Measurements from ENCODE around the gene RPRD2.

Gene RPRD2

DNA sequence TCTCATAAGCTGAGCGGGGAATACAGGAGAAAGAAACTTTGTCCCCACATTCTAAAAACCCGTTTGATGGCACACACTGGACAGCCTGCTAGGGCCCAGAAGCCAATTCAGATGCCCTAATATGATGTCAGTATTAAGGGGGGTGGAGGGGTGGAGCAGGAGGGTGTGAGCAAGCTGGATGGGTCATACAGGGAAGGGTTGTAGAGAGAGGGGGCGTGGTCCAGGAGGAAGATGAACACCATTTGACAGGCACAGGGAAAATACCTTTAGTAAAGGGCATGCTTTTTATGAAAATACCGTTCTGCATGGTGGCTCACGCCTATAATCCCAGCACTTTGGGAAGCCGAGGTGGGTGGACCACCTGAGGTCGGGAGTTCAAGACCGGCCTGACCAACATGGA lies 129.2 kb downstream of the RPRD2 start:
- Histone ChIP-seq H3K4me2 (ENCODE audit: low read length) (no peak overlapping the region), H3K9me3 (ENCODE audit: control insufficient read depth, insufficient read depth, low read length) (no peaks in the 10 kb centered on the region), H3K9me2 (replicated peaks; ENCODE audit: control insufficient read depth, low read length) (no peaks in the 10 kb centered on the region), H3K4me3 (ENCODE audit: low read length) (no peak overlapping the region), H3F3A (ENCODE audit: control insufficient read depth, insufficient read depth) (no peaks in the 10 kb centered on the region), H3K4me1 (ENCODE audit: control insufficient read depth, low read length) (peaks cover 5% of the 10 kb centered on the region; the same call in 1 of the 2 replicates), H3K27ac (ENCODE audit: low read depth, low read length) (no peak overlapping the region), H3K79me2 (ENCODE audit: control insufficient read depth, low read length) (peaks cover 8% of the 10 kb centered on the region), H3K27me3 (ENCODE audit: control insufficient read depth, low read length) (no peaks in the 10 kb centered on the region), H4K20me1 (ENCODE audit: control insufficient read depth, insufficient read depth, low read depth, low read length) (no peaks in the 10 kb centered on the region), H3K36me3 (ENCODE audit: control insufficient read depth, low read length) (peaks cover 63% of the 10 kb centered on the region)
- no peak for TF ChIP-seq EZH2phosphoT487 (IDR thresholded peaks at IDR 0.05; ENCODE audit: borderline replicate concordance, low read length)
- TF ChIP-seq, protein P1, sequence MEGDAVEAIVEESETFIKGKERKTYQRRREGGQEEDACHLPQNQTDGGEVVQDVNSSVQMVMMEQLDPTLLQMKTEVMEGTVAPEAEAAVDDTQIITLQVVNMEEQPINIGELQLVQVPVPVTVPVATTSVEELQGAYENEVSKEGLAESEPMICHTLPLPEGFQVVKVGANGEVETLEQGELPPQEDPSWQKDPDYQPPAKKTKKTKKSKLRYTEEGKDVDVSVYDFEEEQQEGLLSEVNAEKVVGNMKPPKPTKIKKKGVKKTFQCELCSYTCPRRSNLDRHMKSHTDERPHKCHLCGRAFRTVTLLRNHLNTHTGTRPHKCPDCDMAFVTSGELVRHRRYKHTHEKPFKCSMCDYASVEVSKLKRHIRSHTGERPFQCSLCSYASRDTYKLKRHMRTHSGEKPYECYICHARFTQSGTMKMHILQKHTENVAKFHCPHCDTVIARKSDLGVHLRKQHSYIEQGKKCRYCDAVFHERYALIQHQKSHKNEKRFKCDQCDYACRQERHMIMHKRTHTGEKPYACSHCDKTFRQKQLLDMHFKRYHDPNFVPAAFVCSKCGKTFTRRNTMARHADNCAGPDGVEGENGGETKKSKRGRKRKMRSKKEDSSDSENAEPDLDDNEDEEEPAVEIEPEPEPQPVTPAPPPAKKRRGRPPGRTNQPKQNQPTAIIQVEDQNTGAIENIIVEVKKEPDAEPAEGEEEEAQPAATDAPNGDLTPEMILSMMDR (IDR thresholded peaks at IDR 0.05; ENCODE audit: low read depth, low read length, poor library complexity, severe bottlenecking): no peak

DNA sequence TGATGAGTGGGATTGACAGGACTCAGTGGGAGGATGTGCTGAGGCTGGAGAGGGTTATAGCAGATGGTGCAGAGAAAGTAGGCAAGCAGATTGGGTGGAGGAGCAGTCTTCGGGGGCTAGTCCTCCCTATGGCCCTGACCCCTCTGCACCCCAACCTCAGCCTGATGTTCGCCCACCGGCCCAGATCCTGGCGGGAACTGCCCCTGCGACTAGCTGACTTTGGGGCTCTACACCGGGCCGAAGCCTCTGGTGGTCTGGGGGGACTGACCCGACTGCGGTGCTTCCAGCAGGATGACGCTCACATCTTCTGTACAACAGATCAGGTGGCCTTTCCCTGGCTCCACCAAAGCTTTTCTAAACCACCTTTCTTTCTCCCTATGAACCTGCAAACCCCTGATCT lies 134.4 kb downstream of the RPRD2 start:
- no peaks in the 10 kb centered on the region for H3K9me2 ChIP-seq (replicated peaks; ENCODE audit: control insufficient read depth, low read length)
- H3K79me2 ChIP-seq (ENCODE audit: control insufficient read depth, low read length): no peaks in the 10 kb centered on the region
- no peak overlapping the region for H3K27ac ChIP-seq (ENCODE audit: low read depth, low read length)
- no peaks in the 10 kb centered on the region for H3K9me3 ChIP-seq (ENCODE audit: control insufficient read depth, insufficient read depth, low read length)
- no peaks in the 10 kb centered on the region for H3K4me1 ChIP-seq (ENCODE audit: control insufficient read depth, low read length)
- no peak overlapping the region for H3K4me3 ChIP-seq (ENCODE audit: low read length)
- H3K36me3 ChIP-seq (ENCODE audit: control insufficient read depth, low read length): peaks cover 44% of the 10 kb centered on the region
- no peak overlapping the region for H3K4me2 ChIP-seq (ENCODE audit: low read length)
- TF ChIP-seq, protein P1 (IDR thresholded peaks at IDR 0.05; ENCODE audit: low read depth, low read length, poor library complexity, severe bottlenecking): no peak
- no peak for TF ChIP-seq EZH2phosphoT487 (IDR thresholded peaks at IDR 0.05; ENCODE audit: borderline replicate concordance, low read length)
- H3F3A ChIP-seq (ENCODE audit: control insufficient read depth, insufficient read depth): 0 out of 2 replicates have a peak, but pooled peaks cover 3% of the 10 kb centered on the region
- no peaks in the 10 kb centered on the region for H4K20me1 ChIP-seq (ENCODE audit: control insufficient read depth, insufficient read depth, low read depth, low read length)
- no peaks in the 10 kb centered on the region for H3K27me3 ChIP-seq (ENCODE audit: control insufficient read depth, low read length)

DNA sequence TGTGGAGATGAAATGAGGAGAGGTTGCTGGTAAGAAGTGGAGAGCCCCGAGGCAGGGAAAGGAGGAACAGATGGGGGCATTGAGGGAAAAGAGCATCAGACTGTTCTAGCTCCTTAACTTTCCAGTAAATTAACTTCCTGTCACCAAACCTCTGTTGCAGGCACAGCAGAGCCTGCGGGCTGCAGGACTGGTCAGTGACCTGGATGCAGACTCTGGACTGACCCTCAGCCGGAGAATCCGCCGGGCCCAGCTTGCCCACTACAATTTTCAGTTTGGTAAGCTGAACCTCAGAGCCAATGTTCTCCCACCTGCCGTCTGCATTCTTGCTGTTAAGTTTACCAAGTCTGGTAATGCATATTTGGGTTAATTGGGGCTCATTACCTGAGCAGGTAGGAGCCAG lies 141.5 kb downstream of the RPRD2 start:
- H3K27ac ChIP-seq (ENCODE audit: low read depth, low read length): no peak overlapping the region
- H3F3A ChIP-seq (ENCODE audit: control insufficient read depth, insufficient read depth): 0 out of 2 replicates have a peak, but pooled peaks cover 3% of the 10 kb centered on the region
- no peaks in the 10 kb centered on the region for H3K27me3 ChIP-seq (ENCODE audit: control insufficient read depth, low read length)
- no peak overlapping the region for H3K4me3 ChIP-seq (ENCODE audit: low read length)
- no peak overlapping the region for H3K4me2 ChIP-seq (ENCODE audit: low read length)
- no peaks in the 10 kb centered on the region for H4K20me1 ChIP-seq (ENCODE audit: control insufficient read depth, insufficient read depth, low read depth, low read length)
- H3K9me2 ChIP-seq (replicated peaks; ENCODE audit: control insufficient read depth, low read length): no peaks in the 10 kb centered on the region
- peaks cover 43% of the 10 kb centered on the region for H3K36me3 ChIP-seq (ENCODE audit: control insufficient read depth, low read length)
- H3K79me2 ChIP-seq (ENCODE audit: control insufficient read depth, low read length): no peaks in the 10 kb centered on the region
- H3K4me1 ChIP-seq (ENCODE audit: control insufficient read depth, low read length): peaks cover 7% of the 10 kb centered on the region
- TF ChIP-seq, protein P1 (IDR thresholded peaks at IDR 0.05; ENCODE audit: low read depth, low read length, poor library complexity, severe bottlenecking): no peak
- no peak for TF ChIP-seq EZH2phosphoT487 (IDR thresholded peaks at IDR 0.05; ENCODE audit: borderline replicate concordance, low read length)
- H3K9me3 ChIP-seq (ENCODE audit: control insufficient read depth, insufficient read depth, low read length): no peaks in the 10 kb centered on the region

Measured in DOHH2 (cell line).